NB4 (cell line): ENCODE results near the gene NBPF19.
"Not testable (repeated sequence)": the region's sequence is repeated elsewhere in the genome, so short reads cannot be mapped to it uniquely, and the experiment has no call there.

Experiments used
- DNase-seq: peaks from one replicate; pipeline ENCODE4 v3.0.0; 2010; ENCODE audit warnings: low read depth
- H3K4me3 ChIP-seq: one replicate; pipeline ENCODE4 v1.5.1; 2011; ENCODE audit warnings: mild to moderate bottlenecking, low read depth, low read length, moderate library complexity

NBPF19 gene, protein sequence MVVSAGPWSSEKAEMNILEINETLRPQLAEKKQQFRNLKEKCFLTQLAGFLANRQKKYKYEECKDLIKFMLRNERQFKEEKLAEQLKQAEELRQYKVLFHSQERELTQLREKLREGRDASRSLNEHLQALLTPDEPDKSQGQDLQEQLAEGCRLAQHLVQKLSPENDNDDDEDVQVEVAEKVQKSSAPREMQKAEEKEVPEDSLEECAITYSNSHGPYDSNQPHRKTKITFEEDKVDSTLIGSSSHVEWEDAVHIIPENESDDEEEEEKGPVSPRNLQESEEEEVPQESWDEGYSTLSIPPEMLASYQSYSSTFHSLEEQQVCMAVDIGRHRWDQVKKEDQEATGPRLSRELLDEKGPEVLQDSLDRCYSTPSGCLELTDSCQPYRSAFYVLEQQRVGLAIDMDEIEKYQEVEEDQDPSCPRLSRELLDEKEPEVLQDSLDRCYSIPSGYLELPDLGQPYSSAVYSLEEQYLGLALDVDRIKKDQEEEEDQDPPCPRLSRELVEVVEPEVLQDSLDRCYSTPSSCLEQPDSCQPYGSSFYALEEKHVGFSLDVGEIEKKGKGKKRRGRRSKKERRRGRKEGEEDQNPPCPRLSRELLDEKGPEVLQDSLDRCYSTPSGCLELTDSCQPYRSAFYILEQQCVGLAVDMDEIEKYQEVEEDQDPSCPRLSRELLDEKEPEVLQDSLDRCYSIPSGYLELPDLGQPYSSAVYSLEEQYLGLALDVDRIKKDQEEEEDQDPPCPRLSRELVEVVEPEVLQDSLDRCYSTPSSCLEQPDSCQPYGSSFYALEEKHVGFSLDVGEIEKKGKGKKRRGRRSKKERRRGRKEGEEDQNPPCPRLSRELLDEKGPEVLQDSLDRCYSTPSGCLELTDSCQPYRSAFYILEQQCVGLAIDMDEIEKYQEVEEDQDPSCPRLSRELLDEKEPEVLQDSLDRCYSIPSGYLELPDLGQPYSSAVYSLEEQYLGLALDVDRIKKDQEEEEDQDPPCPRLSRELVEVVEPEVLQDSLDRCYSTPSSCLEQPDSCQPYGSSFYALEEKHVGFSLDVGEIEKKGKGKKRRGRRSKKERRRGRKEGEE (N-terminal part only)

DNA sequence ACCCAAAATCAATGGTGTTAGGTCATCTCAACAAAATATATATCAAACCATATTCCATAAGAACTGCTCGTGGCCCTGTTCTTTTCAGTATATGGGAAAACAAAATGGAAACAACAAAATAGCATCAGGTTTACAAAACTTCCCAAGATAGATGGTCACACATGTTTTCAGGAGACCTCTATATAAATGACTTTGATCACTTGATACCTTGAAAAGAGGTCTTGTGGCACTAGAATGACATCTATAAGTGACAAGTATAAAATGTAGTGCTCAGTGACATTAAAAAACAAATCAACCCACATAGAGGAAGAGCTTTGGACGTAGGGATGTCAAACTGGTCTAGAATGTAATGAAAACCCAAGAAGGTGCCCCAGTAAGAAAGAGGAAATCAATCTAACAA, at the start of gene NBPF19:
Gene NBPF19 (plus strand): TSS at position 301 of the 400 bp plus-strand sequence. CDS start 888 bp downstream, outside the sequence.
- not testable (repeated sequence) for H3K4me3 ChIP-seq, DNase-seq

DNA sequence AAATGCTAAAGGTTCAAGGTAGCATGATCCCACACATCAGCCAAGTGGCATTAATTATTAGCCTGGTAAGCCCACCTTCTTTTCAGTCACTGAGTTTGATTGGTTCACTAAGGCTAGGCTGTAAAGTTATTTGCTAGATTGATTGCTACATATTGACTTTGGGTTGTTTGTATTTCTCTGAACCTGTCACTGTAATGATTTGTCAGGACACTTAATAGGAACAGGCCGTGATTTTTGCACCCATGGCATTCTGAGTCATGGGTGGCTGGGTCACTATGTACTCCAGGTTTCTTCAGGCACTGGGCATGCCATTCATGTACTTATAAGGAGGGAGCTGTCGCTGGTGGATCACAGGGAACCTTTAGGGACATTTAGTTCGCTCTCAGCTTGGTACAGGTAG, 46.5 kb upstream of the NBPF19 start:
- not testable (repeated sequence) for DNase-seq, H3K4me3 ChIP-seq

DNA sequence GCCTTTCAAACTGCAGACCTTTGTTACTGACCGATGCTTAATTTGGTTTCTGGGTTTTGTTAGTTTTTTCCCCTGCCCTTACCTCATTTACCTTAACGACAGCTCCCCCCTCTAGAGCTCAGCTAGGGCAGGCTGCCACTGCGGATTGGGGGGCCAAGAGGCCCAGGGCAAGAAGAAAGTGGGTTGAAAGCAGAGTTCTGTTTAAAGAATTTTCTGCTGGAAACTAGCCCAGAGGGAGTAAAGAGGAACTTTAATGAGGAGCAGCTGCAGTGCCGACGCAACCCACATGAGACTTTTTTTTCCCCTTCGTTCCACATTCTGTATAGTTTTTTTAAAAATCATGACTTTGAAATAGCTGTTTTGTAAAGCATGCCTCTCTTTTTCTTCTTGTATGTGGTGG, 29.4 kb upstream of the NBPF19 start:
- peak; percentile 37 for DNase-seq

DNA sequence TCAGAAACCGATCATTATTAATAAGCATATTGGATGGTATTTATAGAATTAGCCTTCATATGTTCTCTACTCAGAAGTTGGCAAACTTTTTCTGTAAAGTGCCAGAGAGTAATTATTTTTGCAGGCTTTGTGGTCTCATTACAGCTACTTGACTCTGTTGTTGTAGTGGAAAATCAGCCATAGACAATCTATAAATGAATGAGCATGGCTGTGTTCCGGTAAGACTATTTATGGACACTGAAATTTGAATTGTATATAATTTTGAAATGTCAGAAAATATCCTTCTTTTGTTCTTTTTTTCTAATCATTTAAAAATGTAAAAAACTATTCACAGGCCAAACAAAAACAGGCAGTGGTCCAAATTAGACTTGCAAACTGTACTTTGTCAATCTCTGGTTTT, 22.6 kb upstream of the NBPF19 start:
- not testable (repeated sequence) for H3K4me3 ChIP-seq, DNase-seq

More for the DNA sequence above, 29.4 kb upstream of the NBPF19 start:
- not testable (repeated sequence) for H3K4me3 ChIP-seq

DNA sequence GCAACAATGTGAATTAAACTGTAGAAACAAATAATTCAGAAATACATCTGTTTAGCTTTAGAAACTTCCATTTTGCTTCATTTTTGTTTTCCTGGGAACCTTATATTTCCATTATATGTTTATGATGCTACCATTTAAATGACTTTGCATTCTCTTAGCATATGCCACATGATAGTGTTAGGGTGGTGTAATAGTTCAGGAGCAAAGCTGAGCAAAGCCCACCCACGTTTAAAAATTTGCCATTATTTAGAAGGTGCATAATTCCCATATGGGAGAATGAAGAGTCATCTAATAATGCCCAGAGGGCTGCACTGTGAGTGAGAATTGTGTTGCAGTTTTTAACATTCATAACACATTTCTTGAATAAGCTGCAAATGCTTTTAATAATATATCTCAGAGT, 22.2 kb upstream of the NBPF19 start:
- not testable (repeated sequence) for DNase-seq, H3K4me3 ChIP-seq

DNA sequence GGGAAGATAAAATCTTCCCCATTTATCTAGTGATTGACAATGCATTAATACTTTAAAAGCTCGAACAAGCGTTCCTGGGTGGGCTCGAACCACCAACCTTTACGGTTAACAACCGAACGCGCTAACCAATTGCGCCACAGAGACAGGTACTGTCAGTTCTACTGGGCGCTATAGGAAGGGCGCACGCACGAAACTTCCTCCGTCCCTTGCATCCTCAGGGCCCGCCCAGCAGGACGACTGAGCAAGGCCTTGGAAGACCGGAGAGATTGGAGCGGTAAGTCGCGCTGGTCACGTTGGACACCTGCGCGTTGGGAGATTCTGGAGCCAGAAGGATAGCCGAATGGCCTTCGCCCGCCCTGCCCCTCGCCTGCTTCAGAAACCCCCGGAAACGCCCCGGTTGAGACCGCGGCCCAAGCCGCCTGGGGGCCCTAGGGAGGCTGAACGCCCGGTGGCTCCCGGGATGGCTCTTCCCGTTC, 83.5 kb downstream of the NBPF19 start:
- H3K4me3 ChIP-seq: not testable (repeated sequence)
- peak; percentile 58 for DNase-seq

DNA sequence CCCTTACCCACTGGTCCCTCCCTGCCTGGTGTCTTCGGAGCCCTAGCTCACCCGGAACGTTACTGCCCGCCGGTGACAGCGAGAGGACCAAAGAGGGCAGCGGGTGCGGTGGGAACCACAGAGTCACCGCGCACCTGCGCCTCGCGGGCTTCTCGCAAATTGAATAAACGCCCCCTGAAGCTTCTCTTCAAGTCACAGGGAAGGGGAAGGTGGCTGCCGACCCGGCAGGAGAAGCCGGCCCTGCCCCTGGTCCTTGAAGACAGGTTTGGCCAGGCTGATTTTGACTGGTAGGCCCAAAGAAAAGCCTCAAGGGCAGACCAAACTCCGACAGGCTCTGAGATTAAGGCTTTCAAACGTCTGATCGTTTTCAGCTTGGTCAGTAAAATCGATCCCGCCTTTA, 87.0 kb downstream of the NBPF19 start:
- not testable (repeated sequence) for H3K4me3 ChIP-seq, DNase-seq

DNA sequence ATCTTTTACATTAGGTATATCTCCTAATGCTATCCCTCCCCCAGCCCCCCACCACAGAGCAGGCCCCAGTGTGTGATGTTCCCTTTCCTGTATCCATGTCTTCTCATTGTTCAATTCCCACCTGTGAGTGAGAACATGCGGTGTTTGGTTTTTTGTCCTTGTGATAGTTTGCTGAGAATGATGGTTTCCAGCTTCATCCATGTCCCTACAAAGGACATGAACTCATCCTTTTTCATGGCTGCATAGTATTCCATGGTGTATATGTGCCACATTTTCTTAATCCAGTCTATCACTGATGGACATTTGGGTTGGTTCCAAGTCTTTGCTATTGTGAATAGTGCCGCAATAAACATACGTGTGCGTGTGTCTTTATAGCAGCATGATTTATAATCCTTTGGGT, 90.6 kb downstream of the NBPF19 start:
- not testable (repeated sequence) for H3K4me3 ChIP-seq, DNase-seq

DNA sequence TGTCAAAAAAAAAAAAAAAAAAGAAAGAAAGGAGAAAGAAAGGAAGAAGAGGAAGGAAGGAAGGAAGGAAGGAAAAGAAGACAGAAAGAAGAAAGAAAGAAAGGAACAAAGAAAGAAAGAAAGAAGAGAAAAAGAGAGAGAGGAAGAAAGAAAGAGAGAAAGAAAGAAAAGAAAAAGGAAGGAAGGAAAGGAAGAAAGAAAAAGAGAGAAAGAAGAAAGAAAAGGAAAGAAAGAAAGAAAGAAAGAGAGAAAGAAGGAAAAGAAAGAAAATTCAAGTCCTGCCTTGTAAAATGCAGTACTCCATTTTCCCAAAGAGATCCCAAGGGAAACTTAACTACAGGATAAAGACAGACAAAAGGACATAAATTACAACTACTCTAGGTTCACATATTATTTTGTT, 97.9 kb downstream of the NBPF19 start:
- DNase-seq, H3K4me3 ChIP-seq: not testable (repeated sequence)

DNA sequence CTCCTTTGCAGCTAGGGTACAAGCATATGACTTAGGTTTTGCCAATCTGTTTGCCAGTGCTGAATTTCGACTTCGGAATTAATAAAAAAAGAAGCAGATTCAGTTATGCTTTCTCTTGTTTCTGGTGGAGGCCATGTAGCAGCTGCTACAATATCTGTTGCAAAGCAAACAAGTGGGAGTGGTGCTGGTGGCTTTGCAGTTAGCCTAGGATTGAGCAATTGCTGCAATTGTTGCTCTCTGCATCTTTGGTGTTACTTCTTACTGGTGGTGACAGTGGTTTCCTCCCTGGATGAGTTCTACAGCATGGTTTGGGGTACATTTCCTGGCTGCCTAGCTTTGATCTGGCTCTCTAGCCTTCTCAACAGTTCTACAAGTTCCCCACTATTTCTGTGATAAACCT, 110.7 kb downstream of the NBPF19 start:
- DNase-seq: peak; percentile 91
- not testable (repeated sequence) for H3K4me3 ChIP-seq
